GM19467 (cell line): Measurements from ENCODE around the gene NPAS2.

Source experiments
- ATAC-seq: cut with Tn5 transposase; IDR thresholded peaks from one replicate; pipeline ENCODE4 v1.9.1; 2021; ENCODE audit warnings: mild to moderate bottlenecking, moderate library complexity; ENCODE audit not compliant: unreplicated experiment

Gene NPAS2

GRCh38 chr2:101037161-101037755 lies 217.3 kb downstream of the NPAS2 start:
- ATAC-seq: no peak

GRCh38 chr2:101038455-101039255 lies 218.7 kb downstream of the NPAS2 start:
- no peak for ATAC-seq

- no peak for ATAC-seq
These were observed 220.1 kb downstream of the NPAS2 start for GRCh38 chr2:101040072-101040471.

- ATAC-seq: no peak
These were observed 220.8 kb downstream of the NPAS2 start for GRCh38 chr2:101040761-101041160.

- ATAC-seq: no peak
These were observed 221.5 kb downstream of the NPAS2 start for GRCh38 chr2:101041413-101041812.

- no peak for ATAC-seq
These were observed 225.4 kb downstream of the NPAS2 start for GRCh38 chr2:101045330-101045729.
